ENCODE measurements around the gene ADGRD1. TPM values are rescaled to one million over a fixed set of nuclear protein-coding genes. Genes with fewer than 3 reads are reported as not detected.
"Not testable (repeated sequence)": the region's sequence is repeated elsewhere in the genome, so short reads cannot be mapped to it uniquely, and the experiment has no call there.

ADGRD1 gene
- polyA plus RNA-seq, 1 donor = 13.7 TPM

GRCh38 chr12:130984183-130985058 is 30.7 kb downstream of the ADGRD1 start:
- DNase-seq = no peak

- no peak for DNase-seq
Measured at GRCh38 chr12:130987151-130987931, 33.6 kb downstream of the ADGRD1 start.

GRCh38 chr12:130988261-130988660 is 34.6 kb downstream of the ADGRD1 start:
- no peak for DNase-seq

DNA sequence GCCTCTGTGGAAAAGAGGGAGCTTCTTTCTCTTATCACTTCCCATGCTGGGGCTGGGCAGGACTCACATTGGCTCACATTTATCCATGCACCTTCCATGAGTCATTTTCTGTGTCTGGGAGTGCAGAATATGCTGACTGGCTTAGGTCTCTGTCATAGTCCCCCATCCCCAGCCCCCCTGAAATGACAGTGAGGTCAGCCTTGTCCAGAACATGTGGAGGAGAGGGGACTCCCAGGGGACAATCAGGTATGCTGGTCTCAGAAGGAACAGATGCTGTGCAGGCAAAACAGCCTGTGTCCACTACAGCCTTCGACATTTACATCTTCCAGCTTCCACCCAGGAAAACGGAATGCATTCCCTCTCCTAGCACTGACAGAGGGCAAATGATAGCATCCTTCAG is 35.0 kb downstream of the ADGRD1 start:
- no peak for DNase-seq

- no peak for DNase-seq
Measured at GRCh38 chr12:130989391-130989790, 35.7 kb downstream of the ADGRD1 start.

DNA sequence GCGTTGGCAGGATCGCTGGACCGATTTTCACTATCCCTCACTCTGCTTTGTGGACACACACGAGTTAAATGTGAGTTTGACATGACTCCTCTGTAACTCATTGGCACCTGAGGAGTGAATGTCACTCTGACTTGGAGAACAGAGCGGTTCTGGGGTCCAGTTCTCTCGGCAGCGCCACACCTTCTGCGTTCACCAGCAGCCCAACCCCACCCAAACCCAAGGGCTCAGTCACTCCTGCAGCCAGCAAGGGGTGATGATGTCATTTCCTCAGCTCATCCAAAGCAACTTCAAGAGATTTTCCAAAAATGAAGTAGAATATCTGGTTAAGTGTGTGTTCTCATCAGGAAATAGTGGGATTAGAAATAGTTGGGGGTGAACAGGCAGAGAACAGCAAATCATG is 36.3 kb downstream of the ADGRD1 start:
- no peak for DNase-seq

DNA sequence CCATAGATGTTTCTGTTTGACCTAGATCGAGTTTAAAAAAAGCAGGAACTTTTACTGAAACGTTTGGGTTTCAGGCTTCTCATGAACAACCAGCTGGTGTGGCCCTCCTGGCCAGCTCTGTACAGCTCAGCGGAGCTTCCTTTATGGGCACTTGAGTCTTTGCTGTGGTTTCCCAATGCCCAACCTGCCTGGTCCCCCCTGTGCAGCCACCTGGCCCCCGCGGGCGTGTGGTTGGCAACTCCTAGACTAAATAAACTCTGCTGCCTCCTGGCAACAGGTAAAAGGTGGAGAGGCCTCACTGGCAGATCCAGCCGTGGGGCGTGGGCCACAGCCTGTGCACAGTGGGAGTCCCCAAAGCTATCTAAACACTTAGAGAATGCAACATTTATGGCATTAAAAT is 38.7 kb downstream of the ADGRD1 start:
- DNase-seq = no peak

- no peak for DNase-seq
Measured at GRCh38 chr12:130992979-130993538, 39.4 kb downstream of the ADGRD1 start.

GRCh38 chr12:130993759-130994670 is 40.3 kb downstream of the ADGRD1 start:
- DNase-seq = no peak

- no peak for DNase-seq
Measured at GRCh38 chr12:130994821-130995375, 41.2 kb downstream of the ADGRD1 start.

- DNase-seq = not testable (repeated sequence)
Measured at GRCh38 chr12:130995386-130995969, 41.8 kb downstream of the ADGRD1 start.

DNA sequence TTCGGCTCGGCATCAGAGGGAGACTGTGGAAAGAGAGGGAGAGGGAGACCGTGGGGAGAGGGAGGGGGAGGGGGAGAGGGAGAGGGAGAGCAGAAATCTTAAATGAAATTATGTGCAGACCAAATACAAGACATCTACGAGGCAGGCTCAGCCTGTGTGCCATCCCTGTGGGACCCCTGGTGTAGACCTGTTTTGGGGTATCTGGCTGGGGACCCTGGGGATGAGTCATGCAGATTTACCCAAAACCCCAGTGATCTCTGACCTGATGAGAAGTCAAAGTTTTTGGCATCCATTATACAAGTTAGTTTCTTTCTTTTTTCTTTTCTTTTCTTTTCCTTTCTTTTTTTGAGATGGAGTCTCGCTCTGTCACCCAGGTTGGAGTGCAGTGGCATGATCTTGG is 44.4 kb downstream of the ADGRD1 start:
- DNase-seq = no peak

- no peak for DNase-seq
Measured at GRCh38 chr12:131000000-131000486, 46.3 kb downstream of the ADGRD1 start.

GRCh38 chr12:131001493-131001892 is 47.8 kb downstream of the ADGRD1 start:
- no peak for DNase-seq

DNA sequence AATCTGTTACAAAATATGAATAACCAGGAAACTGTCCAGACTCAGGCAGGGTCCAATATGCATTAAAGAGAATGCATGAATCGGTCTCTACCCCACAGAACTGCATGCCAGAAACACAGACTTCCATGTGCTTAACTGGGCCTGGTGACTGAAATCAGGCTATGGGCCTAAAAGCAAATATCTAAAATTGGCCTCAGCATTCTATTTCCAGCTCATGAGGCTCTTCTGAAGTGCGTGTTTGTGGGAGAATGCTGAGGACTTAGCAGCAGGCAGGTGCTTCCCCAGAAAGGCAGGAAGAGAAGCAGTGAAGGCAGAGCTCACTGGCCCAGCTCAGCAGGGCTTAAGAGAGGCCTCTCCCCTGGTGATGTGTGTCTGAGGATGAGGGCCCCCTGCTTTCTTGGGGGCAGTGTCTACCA is 48.5 kb downstream of the ADGRD1 start:
- DNase-seq = no peak

GRCh38 chr12:131003036-131003715 is 49.5 kb downstream of the ADGRD1 start:
- DNase-seq = no peak

DNA sequence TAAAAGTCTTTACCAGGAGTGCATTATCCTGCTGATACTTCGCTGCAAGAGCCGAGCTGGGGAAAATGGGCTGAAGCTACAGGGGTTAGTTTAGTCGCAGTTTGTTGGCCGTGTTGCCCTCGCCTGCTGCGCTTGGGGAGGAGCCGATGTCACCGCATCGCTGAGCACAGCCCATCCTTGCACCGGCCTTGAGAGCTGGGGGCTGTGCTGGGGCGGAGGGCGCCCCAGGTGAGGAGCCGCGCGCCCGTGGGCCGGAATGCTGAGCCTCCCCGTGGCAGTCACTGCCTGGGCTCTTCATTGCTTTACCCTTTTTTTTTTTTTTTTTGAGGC is 50.0 kb downstream of the ADGRD1 start:
- DNase-seq = no peak

DNA sequence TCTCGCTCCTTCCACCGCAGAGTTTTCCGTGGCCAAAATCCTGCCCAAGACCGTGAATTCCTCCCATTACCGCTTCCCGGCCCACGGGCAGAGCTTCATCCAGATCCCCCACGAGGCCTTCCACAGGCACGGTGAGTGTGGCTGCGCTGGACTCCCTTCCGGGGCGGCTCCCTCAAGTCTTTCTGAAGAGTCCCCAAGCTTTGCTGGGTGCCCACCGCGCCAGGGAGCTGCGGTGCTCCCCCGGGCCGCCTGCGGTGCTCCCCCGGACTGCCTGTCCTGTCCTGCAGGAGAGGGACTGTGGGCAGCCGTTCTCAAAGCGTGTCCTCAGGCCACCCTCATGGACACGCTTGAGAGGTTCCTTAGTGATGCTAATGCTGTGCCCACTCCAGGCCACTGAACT is 50.5 kb downstream of the ADGRD1 start:
- DNase-seq = no peak

DNA sequence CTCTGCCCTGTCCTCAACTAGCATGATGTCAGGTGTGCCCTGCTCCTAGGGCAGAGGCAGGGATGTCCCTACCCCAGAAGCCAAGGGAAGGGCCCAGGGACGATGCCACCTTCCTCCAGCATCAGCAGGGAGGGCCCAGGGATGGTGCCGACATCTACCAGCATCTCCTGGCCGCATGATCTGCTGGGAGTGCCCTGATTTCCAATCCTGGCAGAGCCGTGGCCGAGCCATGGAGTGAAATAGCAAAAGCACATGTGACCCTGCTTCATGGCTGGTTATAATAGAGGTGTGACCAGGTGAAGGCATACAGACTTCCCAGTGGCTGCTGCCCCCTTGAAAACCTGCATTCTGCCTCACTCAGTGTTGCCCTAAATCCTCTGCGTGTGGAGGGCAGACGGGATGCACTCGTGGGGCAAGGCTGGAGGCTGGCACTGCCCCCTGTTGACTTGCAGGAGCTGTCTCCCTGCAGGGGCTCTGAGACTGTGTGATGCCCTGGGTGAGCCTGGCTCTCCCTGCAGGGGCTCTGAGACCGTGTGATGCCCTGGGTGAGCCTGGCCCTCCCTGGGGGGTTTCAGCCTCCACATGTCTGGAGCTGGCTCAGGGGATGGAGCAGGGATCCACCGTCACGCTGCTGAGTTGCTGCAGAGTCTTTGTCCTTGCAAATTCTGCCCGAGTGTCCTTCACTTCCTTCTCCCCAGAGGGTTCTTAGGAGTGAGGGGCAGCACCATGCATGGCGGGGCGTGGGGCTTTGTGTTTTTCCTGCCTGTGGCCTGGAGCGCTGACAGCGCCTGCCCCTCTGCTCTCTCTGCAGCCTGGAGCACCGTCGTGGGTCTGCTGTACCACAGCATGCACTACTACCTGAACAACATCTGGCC is 51.7 kb downstream of the ADGRD1 start:
- DNase-seq = no peak
